ENCODE measurements around the gene GVQW3. TPM values are rescaled to one million over a fixed set of nuclear protein-coding genes. Genes with fewer than 3 reads are reported as not detected.

GVQW3 gene
- total and polyA plus RNA-seq, 2 of the 8 experiments (the other 6 are each of a cell fraction or from before 2014, with no cell fraction given), result 5.5 to 8.1 TPM

DNA sequence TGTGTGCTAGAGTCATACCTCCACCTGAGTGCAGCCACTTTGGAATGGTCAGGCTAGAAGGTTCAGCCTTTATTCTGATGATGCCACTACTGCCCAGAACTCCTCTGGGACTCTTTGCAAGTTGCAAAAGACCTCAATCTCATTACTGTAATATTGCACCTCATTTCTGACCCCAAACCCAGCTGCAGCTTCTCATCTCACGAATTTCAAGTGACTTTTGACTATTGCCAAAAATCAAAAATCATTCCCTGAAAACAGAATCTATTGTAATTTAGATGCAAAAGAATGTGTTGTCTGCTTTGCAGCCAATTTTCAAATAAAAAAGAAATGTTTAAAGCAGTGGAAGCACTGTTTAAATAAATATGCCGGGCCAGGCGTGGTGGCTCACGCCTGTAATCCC, 25.2 kb downstream of the GVQW3 start:
- Histone ChIP-seq H2AFZ (ENCODE audit: low read length) (no peak overlapping the region), H4K20me1 (replicated peaks in 1 of 2; ENCODE audit: control insufficient read depth in 1 of 2, insufficient read depth in 2 of 2, low read length in 2 of 2) (no peaks in the 10 kb centered on the region), H3K9ac (replicated peaks in 1 of 4; ENCODE audit: extremely low read depth in 1 of 4, low read depth in 3 of 4, low read length in 3 of 4) (no peak overlapping the region), H3K4me3 (ENCODE audit: extremely low read depth in 1 of 4, insufficient read depth in 2 of 4, low read depth in 3 of 4, low read length in 4 of 4) (no peak overlapping the region), H3K9me3 (ENCODE audit: insufficient read depth in 2 of 2, low read depth in 1 of 2, low read length in 1 of 2) (no peaks in the 10 kb centered on the region), H2BK20ac (ENCODE audit: low read length) (no peak overlapping the region), H3K36me3 (ENCODE audit: control insufficient read depth in 2 of 4, insufficient read depth in 4 of 4, low read length in 3 of 4) (no peaks in the 10 kb centered on the region), H3K56ac (replicated peaks; ENCODE audit: insufficient read length, low read depth, low read length) (no peak overlapping the region), H3K23me2 (ENCODE audit: low read depth, low read length) (no peaks in the 10 kb centered on the region), H3K79me2 (ENCODE audit: control insufficient read depth in 1 of 2, insufficient read depth in 2 of 2, low read length in 2 of 2) (no peaks in the 10 kb centered on the region), H3K4me1 (replicated peaks in 1 of 4; ENCODE audit: control insufficient read depth in 3 of 4, insufficient read depth in 4 of 4, low read length in 3 of 4) (no peaks in the 10 kb centered on the region), H3K79me1 (ENCODE audit: low read depth, low read length) (no peaks in the 10 kb centered on the region), H3K18ac (ENCODE audit: extremely low read depth, low read length) (no peak overlapping the region), H3K23ac (ENCODE audit: insufficient read length) (no peak overlapping the region), H2BK12ac (ENCODE audit: low read depth, low read length) (no peak overlapping the region), H3K27me3 (replicated peaks in 1 of 4; ENCODE audit: control insufficient read depth in 3 of 4, extremely low read depth in 1 of 4, insufficient read depth in 3 of 4, low read length in 3 of 4) (no peaks in the 10 kb centered on the region), H4K91ac (replicated peaks; ENCODE audit: insufficient read length, low read length) (no peak overlapping the region), H3K27ac (ENCODE audit: low read depth, low read length) (no peak overlapping the region), H4K8ac (ENCODE audit: extremely low read depth, insufficient read depth, low read length) (no peak overlapping the region), H3K4ac (replicated peaks; ENCODE audit: insufficient read length, low read depth, low read length) (no peak overlapping the region), H2BK15ac (ENCODE audit: low read length) (no peak overlapping the region), H3K4me2 (ENCODE audit: insufficient read depth in 1 of 2, low read depth in 2 of 2, low read length in 2 of 2) (no peak overlapping the region), H3K14ac (ENCODE audit: insufficient read length) (no peak overlapping the region), H2AK5ac (ENCODE audit: low read depth, low read length) (no peak overlapping the region), H2BK5ac (ENCODE audit: low read depth, low read length) (no peak overlapping the region), H4K5ac (ENCODE audit: insufficient read length, low read depth, low read length) (no peak overlapping the region), H2BK120ac (replicated peaks; ENCODE audit: low read depth, low read length) (no peak overlapping the region)
- ChIA-PET POLR2A (ENCODE audit: partially characterized antibody) (no interaction called here), CTCF (ENCODE audit: partially characterized antibody) (interaction anchor here (0.7 to 4.6 kb wide), 3 partner anchors 14 to 43 kb away, joined by 3 to 29 read pairs (median 4); no protein-coding TSS in a partner anchor)
- TF ChIP-seq TBP (IDR thresholded peaks at IDR 0.05; ENCODE audit: low read depth, low read length) (no peak), GABPA (IDR thresholded peaks at IDR 0.05; ENCODE audit: borderline replicate concordance, insufficient read depth, low read length) (no peak), TAF7 (optimal IDR thresholded peaks at IDR 0.05; ENCODE audit: borderline replicate concordance, low read depth, low read length) (no peak), BRCA1 (IDR thresholded peaks at IDR 0.05; ENCODE audit: low read depth, low read length) (no peak), SIX5 (IDR thresholded peaks at IDR 0.05; ENCODE audit: low read depth, low read length) (no peak), FOSL1 (IDR thresholded peaks at IDR 0.05; ENCODE audit: insufficient read depth, low read depth, low read length) (no peak), RNF2 (IDR thresholded peaks at IDR 0.05; ENCODE audit: borderline replicate concordance, low read depth, low read length, missing control alignments, poor library complexity, severe bottlenecking) (no peak), HDAC6 (IDR thresholded peaks at IDR 0.05; ENCODE audit: low read depth, low read length) (no peak)
- TF ChIP-seq, protein P1, sequence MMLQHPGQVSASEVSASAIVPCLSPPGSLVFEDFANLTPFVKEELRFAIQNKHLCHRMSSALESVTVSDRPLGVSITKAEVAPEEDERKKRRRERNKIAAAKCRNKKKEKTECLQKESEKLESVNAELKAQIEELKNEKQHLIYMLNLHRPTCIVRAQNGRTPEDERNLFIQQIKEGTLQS (IDR thresholded peaks at IDR 0.05; ENCODE audit: insufficient read depth, low read depth, low read length), result no peak
- DNase-seq (ENCODE audit: low read depth in 1 of 2, low spot score in 2 of 2) (no peak), FAIRE-seq (no peak)
- 90% methylated on average over 4 of the region's 4 CpGs; no CpG with 5 or more reads in 1 of the 2 experiments for WGBS, 2 experiments (ENCODE audit: extremely low coverage in 1 of 2, insufficient coverage in 1 of 2, insufficient read length in 1 of 2, insufficient replicate concordance in 2 of 2, low coverage in 1 of 2, low lambda C conversion rate in 2 of 2, missing lambda C conversion rate in 1 of 2)

Data from H1 (cell line).